HG02763 (cell line): Measurements from ENCODE around the gene HABP4.
"Not testable (repeated sequence)": the region's sequence is repeated elsewhere in the genome, so short reads cannot be mapped to it uniquely, and the experiment has no call there.

Source experiments
- ATAC-seq: cut with Tn5 transposase; IDR thresholded peaks from one replicate; pipeline ENCODE4 v1.9.1; 2021; ENCODE audit warnings: mild to moderate bottlenecking, moderate library complexity; ENCODE audit not compliant: unreplicated experiment

The HABP4 gene

GRCh38 chr9:96495341-96495740, 45.4 kb downstream of the HABP4 start:
- ATAC-seq, result no peak

DNA sequence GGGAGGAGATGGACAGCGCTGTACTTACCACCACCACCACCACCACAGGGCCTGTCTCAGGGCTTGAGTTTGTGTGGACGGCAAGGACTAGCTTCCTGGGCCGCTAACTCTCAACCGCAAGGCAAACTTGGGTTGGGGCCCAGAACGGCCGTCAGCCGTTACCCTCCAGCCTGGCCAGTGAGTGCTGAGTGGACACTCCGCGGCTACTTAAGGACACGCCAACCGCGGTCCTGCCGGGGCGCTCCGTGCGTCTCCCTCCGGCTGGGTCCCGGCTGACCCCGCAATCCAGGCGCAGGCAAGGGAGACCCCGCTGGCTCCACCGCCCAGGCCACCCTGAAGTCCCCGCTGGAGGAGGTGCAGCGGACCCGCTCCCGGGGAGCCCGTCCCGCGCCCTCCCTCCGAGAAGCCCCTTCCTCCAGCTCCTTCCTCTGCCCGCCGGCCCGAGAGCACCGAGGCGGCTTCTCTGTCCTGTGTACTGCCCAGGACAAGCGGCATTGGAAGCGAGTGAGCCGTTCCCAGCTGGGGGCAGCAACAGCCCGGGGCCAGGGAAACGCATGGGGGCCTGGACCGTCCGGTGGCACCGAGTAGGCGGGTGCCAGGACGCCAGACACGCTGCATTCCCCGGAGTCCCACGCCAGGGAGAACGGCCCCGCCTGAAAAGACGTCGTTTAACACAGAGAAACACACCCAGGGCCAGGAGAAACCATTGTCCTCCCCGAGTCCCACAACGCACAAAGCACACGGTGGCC, 46.6 kb downstream of the HABP4 start:
- no peak for ATAC-seq

GRCh38 chr9:96497117-96497399, 47.1 kb downstream of the HABP4 start:
- ATAC-seq, result no peak

DNA sequence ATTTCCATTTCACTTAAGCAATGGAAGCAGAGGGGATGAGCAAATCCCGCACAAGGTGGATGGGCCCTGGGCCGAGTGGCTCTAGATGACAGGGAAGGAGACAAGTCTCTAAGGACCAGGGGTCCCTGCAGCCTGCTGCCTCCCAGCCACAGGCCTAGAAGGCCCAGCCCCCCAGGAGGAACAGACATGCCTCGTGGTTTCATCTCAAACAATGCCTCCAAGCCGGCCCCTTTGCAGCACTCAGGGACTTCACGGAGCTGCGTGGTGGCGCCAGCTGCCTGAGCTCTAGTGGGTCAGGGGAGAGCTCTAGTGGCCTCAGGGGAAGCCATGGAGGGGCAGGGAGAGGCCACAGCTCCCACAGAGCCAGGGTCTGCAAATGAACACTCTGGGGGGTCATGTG, 48.8 kb downstream of the HABP4 start:
- no peak for ATAC-seq

DNA sequence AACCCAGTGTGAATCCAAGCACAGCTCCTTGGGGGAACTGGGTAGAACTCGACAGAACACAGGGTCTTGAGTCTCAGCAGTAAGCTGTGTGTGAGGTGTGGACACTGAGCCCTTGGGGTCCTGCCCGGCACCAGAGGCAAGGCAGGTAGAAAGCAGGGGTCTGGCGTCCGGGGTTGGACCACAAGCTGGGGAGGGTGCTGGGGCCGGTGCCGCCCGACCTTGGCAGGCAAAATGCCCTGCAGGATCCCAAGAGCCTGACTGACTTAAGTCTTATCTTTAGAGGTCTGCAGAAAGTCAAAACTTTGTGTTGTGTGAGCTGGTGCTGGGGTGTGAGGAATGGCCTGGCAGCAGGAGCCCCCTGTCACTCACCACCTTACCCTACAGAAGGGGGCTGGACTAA, 49.3 kb downstream of the HABP4 start:
- ATAC-seq, result no peak

DNA sequence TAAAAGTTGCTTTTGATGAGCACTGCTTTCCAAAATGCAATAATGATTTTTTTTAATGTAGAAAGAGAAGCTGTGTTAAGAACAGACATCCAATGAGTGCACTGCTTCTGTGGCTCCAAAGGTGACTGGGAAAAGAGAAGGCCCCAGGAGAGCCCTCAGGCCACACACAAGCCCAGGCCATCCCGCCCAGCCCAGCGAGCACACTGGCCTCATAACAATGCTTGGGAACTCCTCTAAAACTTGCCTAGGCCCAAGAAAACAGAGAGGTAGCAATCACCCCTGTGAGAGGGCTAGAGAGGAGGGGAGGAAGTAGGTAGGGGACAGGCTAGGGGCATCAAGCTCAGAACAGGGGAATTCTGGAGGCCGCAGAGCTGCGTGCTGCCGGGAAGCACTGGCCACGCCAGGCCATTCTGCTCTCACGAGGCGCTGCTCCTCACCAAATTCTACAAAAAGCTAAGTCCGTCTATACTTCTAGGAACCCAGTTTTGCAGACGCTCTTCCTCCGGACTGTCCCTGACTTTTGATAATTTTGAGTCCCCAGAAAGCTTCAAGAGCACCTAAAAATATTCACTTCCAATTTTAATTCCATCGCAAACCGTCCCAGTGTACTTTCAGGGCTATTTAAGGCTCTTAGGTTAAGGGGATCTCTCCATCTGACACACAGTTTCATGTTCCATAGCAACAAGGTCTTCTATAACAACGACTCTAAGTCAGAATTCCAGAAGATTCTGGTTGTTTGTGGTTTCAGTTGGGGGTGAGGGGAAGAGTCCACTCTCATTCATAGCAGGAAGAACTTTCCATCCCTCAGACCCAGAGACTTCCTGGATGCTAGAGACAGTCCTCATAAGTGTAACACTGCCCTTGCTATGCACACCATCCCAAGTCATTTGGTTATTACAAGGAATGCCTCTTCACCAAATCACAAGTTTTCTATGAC, 51.0 kb downstream of the HABP4 start:
- no peak for ATAC-seq

- ATAC-seq, result no peak
Measured at GRCh38 chr9:96501633-96502538, 51.9 kb downstream of the HABP4 start.

DNA sequence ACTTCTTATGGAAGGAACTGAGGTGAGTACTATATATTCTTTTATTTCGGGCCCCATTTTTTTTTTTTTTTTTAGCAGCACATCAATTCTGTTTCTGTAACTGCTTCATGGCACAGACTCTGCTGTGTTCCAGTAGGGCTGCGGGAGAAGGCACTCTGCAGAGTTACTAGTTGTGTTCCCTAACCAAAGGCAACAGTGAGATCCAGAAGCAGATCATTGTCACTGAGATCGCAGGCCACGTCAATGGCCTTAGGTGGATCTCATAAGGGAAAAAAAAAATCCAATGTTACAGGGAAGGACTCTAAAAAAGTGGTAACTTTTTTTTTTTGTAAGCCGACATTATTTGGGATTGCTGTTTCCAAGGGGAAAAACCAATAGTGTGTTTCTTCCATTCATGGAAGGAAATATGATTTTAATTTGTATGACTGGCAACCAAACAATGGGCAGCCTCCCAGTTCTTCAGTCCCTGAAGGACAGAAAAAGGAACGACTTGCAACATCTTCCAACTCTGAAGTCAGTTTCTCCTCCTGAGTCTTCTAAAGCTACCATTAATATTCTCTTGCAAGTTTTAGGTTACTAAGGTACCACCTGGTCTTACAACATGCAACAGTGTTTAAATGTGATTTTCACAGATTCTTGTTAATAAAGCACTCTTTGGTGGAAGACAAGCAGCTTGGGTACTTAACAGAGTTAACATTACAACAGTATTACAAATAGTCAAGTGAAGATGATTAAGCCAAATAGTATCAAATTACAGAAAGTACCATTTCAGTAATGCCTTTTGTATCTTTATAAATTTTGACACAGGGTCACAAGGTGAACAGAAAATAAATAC, 52.8 kb downstream of the HABP4 start:
- ATAC-seq, result no peak

- ATAC-seq, result not testable (repeated sequence)
Measured at GRCh38 chr9:96503374-96503748, 53.4 kb downstream of the HABP4 start.

- ATAC-seq, result no peak
Measured at GRCh38 chr9:96503918-96504317, 53.9 kb downstream of the HABP4 start.

DNA sequence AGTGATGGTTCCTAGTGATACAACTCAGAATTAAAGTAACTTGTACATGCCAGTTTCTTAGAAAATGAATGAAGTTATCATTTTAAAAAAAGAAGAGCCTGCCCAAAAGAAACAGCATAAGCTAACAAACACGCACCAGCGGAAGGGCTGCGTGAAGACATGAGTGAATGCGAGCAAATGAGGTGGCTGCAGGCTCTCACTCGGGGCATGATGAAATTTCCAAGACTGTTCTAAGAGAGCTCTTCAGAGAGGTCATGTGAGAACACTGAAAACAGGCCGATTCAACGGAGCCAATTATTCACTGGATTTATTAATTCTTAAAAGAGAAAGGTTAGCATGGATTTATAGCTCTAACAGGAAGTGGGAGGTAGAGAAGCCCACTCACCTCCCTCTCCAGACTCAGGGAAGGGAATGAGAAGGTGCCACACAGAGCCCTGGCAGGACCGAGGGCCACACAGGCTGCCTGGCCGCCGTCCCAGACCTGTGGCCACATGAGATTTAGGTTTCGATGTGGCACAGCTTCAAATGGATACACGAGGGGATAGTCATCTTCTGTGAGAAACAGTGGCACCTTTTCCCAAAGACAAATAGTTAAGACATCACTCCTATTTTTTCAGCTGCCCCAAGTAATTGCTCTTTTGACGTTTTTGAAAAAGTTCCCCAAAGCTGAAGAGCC, 55.5 kb downstream of the HABP4 start:
- ATAC-seq, result no peak

GRCh38 chr9:96508227-96508940, 58.4 kb downstream of the HABP4 start:
- ATAC-seq, result no peak

GRCh38 chr9:96509026-96509425, 59.1 kb downstream of the HABP4 start:
- no peak for ATAC-seq

- no peak for ATAC-seq
Measured at GRCh38 chr9:96509848-96510247, 59.9 kb downstream of the HABP4 start.

DNA sequence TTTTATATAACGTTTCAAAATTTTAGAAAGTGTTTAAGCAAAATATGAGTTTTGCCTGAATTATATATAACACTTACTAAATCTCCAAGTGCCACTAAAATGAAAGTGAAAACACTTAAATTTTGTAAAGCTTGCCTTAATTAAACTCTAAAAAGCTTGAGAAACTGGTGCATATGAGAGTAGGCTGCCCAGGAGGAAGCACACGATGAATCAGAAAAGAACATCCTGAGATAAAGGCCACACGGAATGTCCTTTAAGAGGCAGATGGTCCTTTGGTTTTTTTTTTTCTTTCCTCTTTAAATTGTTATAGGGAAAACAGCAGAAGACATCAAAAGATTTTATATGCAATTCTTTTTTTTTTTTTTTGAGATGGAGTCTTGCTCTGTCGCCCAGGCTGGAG, 60.3 kb downstream of the HABP4 start:
- no peak for ATAC-seq

DNA sequence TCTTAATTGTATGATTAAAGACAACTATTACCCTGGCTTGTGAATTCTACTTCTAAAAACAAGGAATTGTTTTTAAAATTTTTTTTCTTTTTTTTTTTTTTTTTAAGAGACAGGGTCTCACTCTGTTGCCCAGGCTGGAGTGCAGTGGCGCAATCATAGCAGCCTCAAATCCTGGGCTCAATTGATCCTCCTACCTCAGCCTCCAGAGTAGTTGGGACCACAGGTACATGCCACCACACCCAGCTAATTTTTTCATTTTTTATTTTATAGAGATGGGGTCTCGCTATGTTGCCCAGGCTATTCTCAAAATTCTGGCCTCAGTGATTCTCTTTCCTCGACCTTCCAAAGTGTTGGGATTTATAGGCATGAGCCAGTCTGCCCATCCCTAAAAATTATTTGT, 62.3 kb downstream of the HABP4 start:
- no peak for ATAC-seq

GRCh38 chr9:96513622-96514021, 63.7 kb downstream of the HABP4 start:
- ATAC-seq, result no peak

DNA sequence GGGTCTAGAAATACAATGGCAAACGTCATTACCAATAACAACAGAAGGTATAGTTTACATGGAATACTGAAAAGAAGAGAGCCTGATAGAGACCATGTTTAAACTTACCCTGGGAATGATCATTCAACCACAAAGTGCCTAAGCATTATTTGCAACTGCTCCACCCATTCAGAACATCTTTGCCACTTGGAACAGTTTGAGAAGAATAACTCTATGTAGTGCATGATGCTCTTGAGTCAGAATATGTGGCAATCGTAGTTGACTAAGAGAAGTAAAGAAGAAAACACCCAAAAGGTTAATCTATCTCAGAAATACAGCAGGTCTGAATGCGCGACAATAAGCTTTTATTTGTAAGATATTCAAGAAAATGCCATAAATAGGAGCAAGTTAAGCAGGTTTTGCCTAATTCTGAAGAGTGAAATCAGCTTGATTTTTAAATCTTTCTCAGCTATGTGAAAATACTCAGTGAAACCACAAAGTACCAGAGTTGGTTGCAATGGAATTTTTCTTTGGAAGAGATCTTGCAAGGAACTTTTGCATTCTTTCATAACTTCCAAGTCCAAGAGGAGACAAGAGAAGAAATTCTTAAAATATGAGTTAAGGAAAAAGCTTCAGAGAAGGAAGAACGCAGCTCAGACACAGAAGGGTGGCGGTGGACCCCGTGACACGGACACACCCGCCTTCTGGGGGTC, 64.3 kb downstream of the HABP4 start:
- no peak for ATAC-seq

GRCh38 chr9:96514800-96515158, 64.8 kb downstream of the HABP4 start:
- no peak for ATAC-seq
